Caco-2 (cell line): Measurements from ENCODE around the gene SORT1. TPM values are rescaled to one million over a fixed set of nuclear protein-coding genes. Genes with fewer than 3 reads are reported as not detected.

Source experiments
- BruUV-seq: library from RNA; stranded (reverse); fragments of 400-500 nt; replicated peaks from 2 replicates; lab custom pipeline; 2021; lab: Mats Ljungman, UMichigan
- CTCF ChIA-PET: fragments of 300-600 bp; sonication (Branson Sonifier 250); formaldehyde crosslinking; loops from one replicate; lab custom pipeline; 2022; ENCODE audit warnings: antibody characterized with exemption; lab: Charles Lee
- POLR2A ChIA-PET: fragments of 300-600 bp; sonication (Branson Sonifier 250); formaldehyde crosslinking; loops from one replicate; lab custom pipeline; 2022; ENCODE audit warnings: antibody characterized with exemption; lab: Charles Lee
- DNase-seq, 2 experiments: peaks; one replicate each; pipeline versions ENCODE4 v3.0.0 to v3.0.0-alpha.2; 2020 to 2022
- H3K27me3 ChIP-seq: replicated peaks from 2 replicates; pipeline ENCODE4 v1.6.0; 2011; ENCODE audit warnings: low read length; ENCODE audit not compliant: control insufficient read depth, insufficient read depth
- H3K36me3 ChIP-seq: 2 replicates; pipeline ENCODE4 v1.5.1; 2011; ENCODE audit warnings: low read length; ENCODE audit not compliant: control insufficient read depth, insufficient read depth
- H3K4me1 ChIP-seq: fragments of 250-450 bp; sonication (Bioruptor Pico); 2 replicates; pipeline ENCODE4 v1.5.1; 2020; ENCODE audit warnings: mild to moderate bottlenecking
- H3K4me3 ChIP-seq: 2 replicates; pipeline ENCODE4 v1.5.1; 2011; ENCODE audit warnings: low read depth, mild to moderate bottlenecking, control low read depth, low read length
- H3K9me3 ChIP-seq: fragments of 250-450 bp; sonication (Bioruptor Pico); 2 replicates; pipeline ENCODE4 v1.5.1; 2020; ENCODE audit warnings: mild to moderate bottlenecking, moderate library complexity
- H3K27ac Mint-ChIP-seq: one replicate; pipeline ENCODE4 v1.8.0; 2022; ENCODE audit warnings: mixed read lengths; ENCODE audit not compliant: unreplicated experiment
- H3K27me3 Mint-ChIP-seq: one replicate; pipeline ENCODE4 v1.8.0; 2022; ENCODE audit warnings: mixed read lengths; ENCODE audit not compliant: insufficient read depth, unreplicated experiment
- H3K36me3 Mint-ChIP-seq: one replicate; pipeline ENCODE4 v1.8.0; 2022; ENCODE audit warnings: mild to moderate bottlenecking, mixed read lengths; ENCODE audit not compliant: insufficient read depth, unreplicated experiment
- H3K4me1 Mint-ChIP-seq: one replicate; pipeline ENCODE4 v1.8.0; 2022; ENCODE audit warnings: low read depth, mixed read lengths; ENCODE audit not compliant: unreplicated experiment
- H3K4me3 Mint-ChIP-seq: one replicate; pipeline ENCODE4 v1.8.0; 2022; ENCODE audit warnings: mild to moderate bottlenecking, moderate library complexity, mixed read lengths; ENCODE audit not compliant: unreplicated experiment
- H3K9me3 Mint-ChIP-seq: one replicate; pipeline ENCODE4 v1.8.0; 2022; ENCODE audit warnings: mixed read lengths; ENCODE audit not compliant: unreplicated experiment
- CTCF ChIP-seq, 2 experiments: fragments of 200-600 bp in 1 of 2; IDR thresholded peaks; 1 replicate in 1 of 2; 2 replicates in 1 of 2; pipeline versions ENCODE4 v1.5.1 to v1.8.0; 2011 to 2022; ENCODE audit warnings: antibody characterized with exemption in 1 of 2, control low read depth in 1 of 2, inconsistent platforms in 1 of 2, low read depth in 1 of 2, low read length in 1 of 2, mild to moderate bottlenecking in 1 of 2, moderate library complexity in 1 of 2; ENCODE audit not compliant: insufficient read depth in 1 of 2, severe bottlenecking in 1 of 2, unreplicated experiment in 1 of 2
- intact Hi-C: fragments of 100-400 bp; cut with micrococcal nuclease; formaldehyde crosslinking; loops from one replicate; pipeline ENCODE4 v1.10.0; 2022; ENCODE audit not compliant: unreplicated experiment
- total RNA-seq: library from RNA; stranded (reverse); gene quantifications from 2 replicates; pipeline ENCODE4 v1.2.3, GENCODE V29; 2022

Gene SORT1
- total RNA-seq, 1 experiment from 2014 or later = 67.1 TPM

GRCh38 chr1:109425391-109426280, 27.9 kb upstream of the SORT1 start:
- CTCF ChIA-PET = interaction anchor here (1.0 kb wide), 1 partner anchor 65 kb away, joined by 6 read pairs; no protein-coding TSS in a partner anchor
- peaks cover 26% of the 10 kb centered on the region for H3K36me3 Mint-ChIP-seq
- POLR2A ChIA-PET = interaction anchor here (0.7 to 0.8 kb wide), 2 partner anchors 42 to 326 kb away, joined by 3 to 4 read pairs; no protein-coding TSS in a partner anchor
- Histone ChIP-seq H3K27me3 (no peaks in the 10 kb centered on the region), H3K36me3 (no peaks in the 10 kb centered on the region; the same call in 1 of the 2 replicates), H3K4me1 (peaks cover 14% of the 10 kb centered on the region), H3K9me3 (no peaks in the 10 kb centered on the region), H3K4me3 (peak overlapping the region; percentile 61)
- peak overlapping the region; percentile 95 for H3K27ac Mint-ChIP-seq
- no peaks in the 10 kb centered on the region for H3K27me3 Mint-ChIP-seq
- peaks cover 14% of the 10 kb centered on the region for H3K4me1 Mint-ChIP-seq
- peak overlapping the region; percentile 90 for H3K4me3 Mint-ChIP-seq
- no peaks in the 10 kb centered on the region for H3K9me3 Mint-ChIP-seq
- intact Hi-C loops = loop anchor here (5.0 kb wide), 2 partner anchors 57 to 107 kb away; partner anchors contain the start of gene ATXN7L2
- TSS peak; percentile 82 for BruUV-seq
- peak; percentile 58 to 71 for DNase-seq
- TF ChIP-seq CTCF (IDR thresholded peaks at IDR 0.05; ENCODE audit: insufficient read depth in 1 of 2, low read depth in 1 of 2, low read length in 1 of 2, severe bottlenecking in 1 of 2, unreplicated experiment in 1 of 2) = no peak

GRCh38 chr1:109423498-109423897, 25.8 kb upstream of the SORT1 start:
- Mint-ChIP-seq H3K27ac (no peak overlapping the region), H3K36me3 (peaks cover 40% of the 10 kb centered on the region), H3K9me3 (no peaks in the 10 kb centered on the region), H3K27me3 (no peaks in the 10 kb centered on the region), H3K4me1 (peaks cover 14% of the 10 kb centered on the region), H3K4me3 (no peak overlapping the region)
- POLR2A ChIA-PET = no interaction called here
- CTCF ChIA-PET = no interaction called here
- TSS peak; percentile 2 for BruUV-seq
- H3K27me3 ChIP-seq = no peaks in the 10 kb centered on the region
- no peak for DNase-seq
- H3K4me1 ChIP-seq = peaks cover 14% of the 10 kb centered on the region
- H3K9me3 ChIP-seq = no peaks in the 10 kb centered on the region
- no peaks in the 10 kb centered on the region; the same call in 1 of the 2 replicates for H3K36me3 ChIP-seq
- H3K4me3 ChIP-seq = no peak overlapping the region
- TF ChIP-seq CTCF (IDR thresholded peaks at IDR 0.05; ENCODE audit: insufficient read depth in 1 of 2, low read depth in 1 of 2, low read length in 1 of 2, severe bottlenecking in 1 of 2, unreplicated experiment in 1 of 2) = no peak
- intact Hi-C loops = no loop called here

GRCh38 chr1:109412551-109412950, 14.8 kb upstream of the SORT1 start:
- H3K4me3 ChIP-seq = no peak overlapping the region
- Mint-ChIP-seq H3K9me3 (no peaks in the 10 kb centered on the region), H3K4me1 (no peaks in the 10 kb centered on the region), H3K4me3 (no peak overlapping the region), H3K36me3 (peaks cover 62% of the 10 kb centered on the region), H3K27me3 (no peaks in the 10 kb centered on the region), H3K27ac (no peak overlapping the region)
- ChIA-PET CTCF (no interaction called here), POLR2A (no interaction called here)
- no TSS peak for BruUV-seq
- H3K36me3 ChIP-seq = no peaks in the 10 kb centered on the region; the same call in 1 of the 2 replicates
- H3K27me3 ChIP-seq = no peaks in the 10 kb centered on the region
- no peak for TF ChIP-seq CTCF (IDR thresholded peaks at IDR 0.05; ENCODE audit: insufficient read depth in 1 of 2, low read depth in 1 of 2, low read length in 1 of 2, severe bottlenecking in 1 of 2, unreplicated experiment in 1 of 2)
- H3K9me3 ChIP-seq = no peaks in the 10 kb centered on the region
- intact Hi-C loops = no loop called here
- no peaks in the 10 kb centered on the region for H3K4me1 ChIP-seq
- DNase-seq = no peak
